Measurements from ENCODE around the gene UPK1A.
"Not testable (repeated sequence)": the region's sequence is repeated elsewhere in the genome, so short reads cannot be mapped to it uniquely, and the experiment has no call there.

The UPK1A gene

DNA sequence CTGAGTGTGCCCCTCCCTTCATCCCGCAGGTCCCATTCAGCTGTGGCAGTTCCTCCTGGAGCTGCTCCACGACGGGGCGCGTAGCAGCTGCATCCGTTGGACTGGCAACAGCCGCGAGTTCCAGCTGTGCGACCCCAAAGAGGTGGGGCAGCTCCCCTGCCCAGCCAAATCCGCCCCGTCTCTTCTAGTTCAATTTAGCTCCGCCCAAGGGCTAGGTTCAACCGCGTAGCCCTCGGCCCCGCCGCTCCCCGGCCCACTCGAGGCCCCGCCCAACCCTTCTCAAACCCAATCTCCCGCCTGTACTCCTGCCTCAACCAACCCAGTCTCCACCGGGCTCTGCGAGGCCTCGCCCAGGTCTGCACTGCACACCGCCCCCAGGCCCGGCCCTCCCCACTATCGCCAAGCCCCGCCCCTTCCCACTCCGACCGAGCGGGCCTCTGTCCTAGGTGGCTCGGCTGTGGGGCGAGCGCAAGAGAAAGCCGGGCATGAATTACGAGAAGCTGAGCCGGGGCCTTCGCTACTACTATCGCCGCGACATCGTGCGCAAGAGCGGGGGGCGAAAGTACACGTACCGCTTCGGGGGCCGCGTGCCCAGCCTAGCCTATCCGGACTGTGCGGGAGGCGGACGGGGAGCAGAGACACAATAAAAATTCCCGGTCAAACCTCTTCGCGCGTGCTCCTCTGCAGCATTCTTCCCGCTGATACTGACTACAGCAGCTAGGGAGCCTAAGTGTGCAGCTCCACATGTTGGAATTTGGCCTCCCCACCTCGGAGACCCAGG is 21.9 kb upstream of the UPK1A start:
- DNase-seq (ENCODE audit: low read depth in 3 of 3): peak; percentile 92 to 98 (median 95)

DNA sequence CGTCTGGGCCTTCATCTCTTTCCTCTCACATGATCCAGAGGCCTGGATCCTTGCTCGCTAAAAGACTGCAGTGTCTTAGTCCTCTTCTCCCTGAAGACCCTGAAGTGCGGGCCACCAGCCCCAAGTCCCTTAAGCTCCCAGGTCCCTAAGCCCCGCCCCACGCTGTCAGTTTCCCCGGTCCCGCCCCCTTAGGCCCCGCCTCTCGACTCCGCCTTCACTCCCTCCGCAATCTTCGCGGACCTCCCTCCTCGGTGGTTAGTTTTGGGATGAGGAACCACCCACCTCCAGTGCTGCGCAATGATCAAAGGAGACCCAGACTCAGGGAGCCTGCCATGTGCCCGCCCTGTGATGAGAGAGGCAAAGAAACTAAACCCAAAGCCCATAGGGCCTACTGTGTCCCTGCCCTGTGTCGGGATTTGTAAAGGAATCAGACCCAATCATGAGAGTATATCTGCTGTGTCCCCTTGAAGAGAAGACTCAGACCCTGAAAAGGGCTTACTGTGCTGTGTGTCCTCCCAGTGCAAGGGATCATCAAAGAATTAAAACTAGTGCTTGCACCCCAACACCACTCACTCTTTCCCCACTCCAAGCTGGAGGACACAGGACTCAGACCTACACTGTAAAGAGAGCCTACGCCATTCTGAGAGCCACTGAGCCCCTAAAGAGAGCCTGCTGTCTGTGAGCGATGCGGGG is 21.2 kb upstream of the UPK1A start:
- peak; percentile 75 to 95 (median 77) for DNase-seq (ENCODE audit: low read depth in 3 of 3)

DNA sequence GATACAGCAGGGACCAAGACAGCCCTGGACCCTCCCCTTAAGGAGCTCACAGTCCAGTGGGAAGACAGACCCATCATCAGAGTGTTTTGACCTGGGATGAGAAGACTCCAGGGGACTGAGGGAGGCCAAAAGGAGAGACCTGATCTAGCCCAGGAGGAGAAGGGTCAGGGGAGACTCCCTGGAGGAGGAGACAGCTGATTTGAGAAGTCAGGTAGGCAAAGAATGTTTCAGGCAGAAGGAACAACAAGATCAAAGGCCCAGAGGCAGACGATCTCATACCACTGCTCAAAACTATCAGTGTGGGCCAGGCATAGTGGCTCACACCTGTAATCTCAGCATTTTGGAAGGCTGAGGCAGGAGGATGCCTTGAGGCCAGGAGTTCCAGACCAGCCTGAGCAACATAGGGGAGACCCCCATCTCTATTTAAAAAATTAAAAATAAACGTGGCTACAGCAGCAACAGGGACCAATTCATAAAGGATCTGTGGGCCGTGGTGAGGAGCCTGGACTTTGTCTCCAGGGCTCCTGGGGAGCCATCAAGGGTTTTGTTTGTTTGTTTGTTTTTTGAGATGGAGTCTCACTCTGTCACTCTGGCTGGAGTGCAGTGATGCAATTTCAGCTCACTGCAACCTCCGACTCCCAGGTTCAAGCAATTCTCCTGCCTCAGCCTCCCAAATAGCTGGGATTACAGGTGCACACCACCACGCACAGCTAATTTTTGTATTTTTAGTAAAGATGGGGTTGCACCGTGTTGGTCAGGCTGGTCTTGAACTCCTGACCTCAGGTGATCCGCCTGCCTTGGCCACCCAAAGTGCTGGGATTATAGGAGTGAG is 20.4 kb upstream of the UPK1A start:
- no peak for DNase-seq (ENCODE audit: low read depth in 3 of 3)

DNA sequence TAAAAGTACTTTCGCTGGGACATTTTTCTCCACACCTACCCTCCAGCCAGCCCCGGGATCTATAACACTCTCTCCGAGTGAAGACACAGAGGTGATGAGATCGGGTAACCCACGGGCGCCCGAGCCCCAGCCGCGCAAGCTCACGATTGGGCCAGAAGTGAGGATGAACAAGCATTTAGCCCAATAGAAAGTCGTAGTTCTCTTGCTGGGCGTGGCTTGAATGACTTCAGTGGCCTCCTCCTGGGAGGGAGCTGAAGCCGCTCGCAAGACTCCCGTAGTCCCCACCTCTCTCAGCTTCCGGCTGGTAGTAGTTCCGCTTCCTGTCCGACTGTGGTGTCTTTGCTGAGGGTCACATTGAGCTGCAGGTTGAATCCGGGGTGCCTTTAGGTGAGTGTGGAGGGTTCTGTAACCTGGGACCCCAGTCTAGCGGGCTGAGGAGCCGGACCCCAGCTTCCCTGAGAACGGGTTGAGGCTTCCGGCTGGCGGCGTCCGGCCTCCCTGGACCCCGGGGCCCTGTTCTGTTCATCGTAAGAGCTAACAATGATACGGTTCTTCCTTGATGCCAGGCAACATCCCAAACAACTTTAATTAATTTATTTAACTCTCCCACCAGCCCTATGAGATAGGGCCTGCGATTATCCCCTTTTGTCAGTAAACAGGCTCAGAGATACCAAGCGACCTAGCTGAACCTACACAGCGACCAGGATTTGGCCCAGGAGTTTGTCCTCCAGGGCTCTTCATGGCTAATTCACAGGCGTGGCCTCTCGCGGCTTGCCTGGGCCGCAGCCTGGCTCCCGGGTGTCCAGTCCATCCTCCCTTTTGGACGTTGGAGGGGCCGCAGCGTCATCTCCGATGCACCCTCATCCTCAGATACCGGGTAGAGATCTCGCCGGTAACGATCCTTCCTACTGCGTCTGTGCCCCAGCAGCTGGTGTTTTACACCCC is 18.0 kb upstream of the UPK1A start, which contains the start of gene COX6B1:
TSS of gene COX6B1 (plus strand) at position 307 of the 945 bp plus-strand sequence. CDS start 2,921 bp downstream, outside the sequence.
- peak; percentile 84 to 92 (median 89) for DNase-seq (ENCODE audit: low read depth in 3 of 3)

DNA sequence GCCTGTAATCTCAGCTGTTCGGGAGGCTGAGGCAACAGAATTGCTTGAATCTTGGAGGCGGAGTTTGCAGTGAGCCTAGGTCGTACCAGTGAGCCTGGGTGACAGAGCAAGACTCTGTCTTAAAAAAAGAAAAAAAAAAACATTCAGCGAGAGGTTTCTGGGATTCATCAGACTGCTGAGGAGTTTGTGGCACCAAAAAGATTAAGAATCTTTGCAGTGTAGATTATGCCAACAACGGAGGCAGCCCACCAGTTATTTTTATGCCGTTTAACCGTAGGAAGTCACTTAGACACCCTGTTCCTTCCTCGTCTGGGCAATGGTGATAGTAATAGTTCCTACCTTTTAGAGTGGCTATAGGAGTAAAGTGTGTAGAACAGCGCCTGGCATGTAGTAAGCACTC is 15.7 kb upstream of the UPK1A start:
- no peak for DNase-seq (ENCODE audit: low read depth in 3 of 3)

DNA sequence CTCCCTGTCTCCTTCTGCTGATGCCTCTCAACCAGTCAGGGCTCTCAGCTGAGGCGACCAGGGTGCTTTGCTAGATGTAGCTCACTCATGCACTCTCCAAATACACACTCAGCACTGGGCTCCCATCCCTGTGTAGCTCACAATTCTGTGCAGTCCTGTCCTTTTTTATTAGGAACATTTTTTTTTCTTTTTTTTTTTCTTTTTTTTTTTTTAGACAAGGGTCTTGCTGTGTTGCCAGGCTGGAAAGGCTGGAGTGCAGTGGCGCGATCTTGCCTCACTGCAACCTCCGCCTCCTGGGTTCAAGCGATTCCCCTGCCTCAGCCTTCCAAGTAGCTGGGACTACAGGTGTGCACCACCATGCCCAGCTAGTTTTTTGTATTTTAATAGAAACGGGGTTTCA is 11.5 kb upstream of the UPK1A start:
- DNase-seq (ENCODE audit: low read depth in 3 of 3): not testable (repeated sequence)

DNA sequence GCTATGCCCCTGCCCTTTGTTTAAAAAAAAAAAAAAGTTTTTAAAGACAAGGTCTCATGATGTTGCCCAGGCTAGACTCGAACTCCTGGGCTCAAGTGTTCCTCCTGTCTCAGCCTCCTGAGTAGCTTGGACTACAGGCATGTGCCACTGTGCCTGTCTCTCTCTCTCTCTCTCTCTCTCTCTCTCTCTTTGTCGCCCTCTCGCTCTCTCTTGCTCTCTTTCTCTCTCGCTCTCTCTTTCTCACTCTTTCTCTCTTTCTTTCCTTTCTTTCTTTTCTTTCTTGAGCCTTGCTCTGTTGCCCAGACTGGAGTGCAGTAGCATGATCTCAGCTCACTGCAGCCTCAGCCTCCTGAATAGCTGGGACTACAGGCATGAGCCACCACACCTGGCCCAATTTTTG is 10.7 kb upstream of the UPK1A start:
- no peak for DNase-seq (ENCODE audit: low read depth in 3 of 3)

DNA sequence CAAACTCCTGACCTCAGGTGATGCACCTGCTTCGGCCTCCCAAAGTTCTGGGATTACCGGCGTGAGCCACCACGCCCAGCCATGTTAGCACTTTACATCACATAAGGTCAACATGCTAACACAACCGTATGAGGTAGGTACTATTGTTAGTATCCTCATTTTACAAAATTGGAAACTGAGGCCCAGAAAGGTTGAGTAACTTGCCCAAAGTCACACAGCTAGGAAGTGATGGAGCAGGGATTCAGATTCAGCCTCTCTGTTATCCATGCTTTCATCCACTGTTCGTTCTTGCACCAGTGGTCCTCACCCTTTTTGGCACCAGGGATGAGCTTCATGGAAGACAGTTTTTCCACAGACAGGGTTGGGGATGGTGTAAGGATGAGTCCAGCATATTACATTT is 9.6 kb upstream of the UPK1A start:
- no peak for DNase-seq (ENCODE audit: low read depth in 3 of 3)

DNA sequence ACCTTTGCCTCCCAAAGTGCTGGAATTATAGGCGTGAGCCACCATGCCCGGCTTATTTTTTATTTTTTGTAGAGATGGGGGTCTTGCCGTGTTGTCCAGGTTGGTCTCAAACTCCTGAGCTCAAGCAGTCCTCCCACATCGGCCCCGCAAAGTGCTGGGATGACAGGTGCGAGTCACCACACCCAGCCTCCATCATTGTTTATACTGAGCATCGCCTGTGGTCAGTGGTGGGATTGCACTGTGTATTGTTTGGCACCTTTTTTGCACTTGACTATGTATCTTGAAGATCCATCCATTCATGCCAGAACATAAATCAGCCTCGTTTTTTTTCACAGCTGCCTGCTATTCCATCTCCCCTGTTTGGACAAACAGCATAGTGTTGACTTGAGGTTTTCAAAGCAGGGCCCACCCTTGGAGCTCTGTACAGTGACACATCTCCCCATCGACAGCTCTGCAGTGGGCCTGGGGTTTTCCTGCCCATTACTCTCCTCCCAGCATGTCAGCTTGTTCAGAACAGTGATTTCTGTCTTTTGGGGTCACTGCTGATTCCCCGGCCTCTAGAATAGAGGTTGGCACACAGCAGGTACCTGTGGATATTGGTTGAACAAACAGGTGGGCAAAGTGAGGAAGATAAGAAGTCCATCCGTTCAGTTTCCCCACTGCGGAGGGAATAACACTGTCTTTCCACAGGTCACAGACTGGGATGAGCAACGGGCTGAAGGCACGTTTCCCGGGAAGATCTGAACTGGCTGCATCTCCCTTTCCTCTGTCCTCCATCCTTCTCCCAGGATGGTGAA is 8.2 kb upstream of the UPK1A start:
- DNase-seq (ENCODE audit: low read depth in 3 of 3): no peak

DNA sequence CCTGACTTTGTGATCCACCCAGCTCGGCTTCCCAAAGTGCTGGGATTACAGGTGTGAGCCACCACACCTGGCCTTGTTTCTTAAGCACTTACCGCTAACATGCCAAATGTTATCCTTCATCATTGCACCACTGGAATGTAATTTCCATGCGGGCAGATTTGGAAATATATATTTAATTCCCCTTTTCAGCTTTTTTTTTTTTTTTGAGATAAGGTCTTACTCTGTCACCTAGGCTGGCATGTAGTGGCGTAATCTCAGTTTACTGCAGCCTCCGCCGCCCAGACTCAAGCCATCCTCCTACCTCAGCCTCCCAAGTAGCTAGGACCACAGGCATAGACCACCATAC is 4.3 kb upstream of the UPK1A start:
- DNase-seq (ENCODE audit: low read depth in 3 of 3): no peak

DNA sequence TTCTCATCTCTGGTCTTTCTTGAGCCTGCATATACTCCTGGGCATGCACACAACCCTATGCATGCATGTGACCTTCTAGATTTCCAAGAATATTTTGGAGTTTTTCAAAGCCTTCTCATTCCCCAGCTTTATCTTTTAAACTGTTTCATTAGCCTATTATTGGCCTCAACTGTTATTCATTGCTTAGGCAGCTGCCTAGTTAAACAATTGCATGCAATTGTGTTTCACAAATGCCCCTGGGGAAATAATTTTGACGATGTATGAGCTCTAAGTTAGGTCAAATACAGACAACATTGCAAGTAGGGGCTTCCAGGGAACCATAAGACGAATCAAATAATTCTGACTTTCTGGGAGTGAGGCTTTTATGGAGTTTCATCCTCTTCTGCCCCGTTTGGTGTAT is 2.3 kb upstream of the UPK1A start:
- no peak for DNase-seq (ENCODE audit: low read depth in 3 of 3)

DNA sequence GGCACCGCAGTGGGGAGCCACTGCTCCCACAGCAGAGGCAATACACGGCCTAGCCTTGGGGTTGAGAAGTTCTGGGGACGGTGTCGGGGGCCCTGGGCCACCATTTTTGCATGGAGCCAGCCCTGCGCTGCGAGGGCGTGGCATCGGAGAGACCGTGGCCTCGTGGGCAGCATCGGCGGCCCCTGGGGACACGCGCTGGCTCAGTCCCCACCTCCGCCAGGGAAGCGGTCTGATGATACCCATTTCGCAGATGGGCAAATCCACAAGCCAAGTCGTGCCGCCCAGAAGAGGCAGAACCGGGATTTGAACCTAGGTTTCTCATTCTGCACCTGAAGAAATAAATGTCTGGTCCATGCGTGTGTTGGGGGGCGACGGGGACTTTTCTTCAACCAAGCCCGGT is 1.2 kb upstream of the UPK1A start:
- DNase-seq (ENCODE audit: low read depth in 3 of 3): no peak

DNA sequence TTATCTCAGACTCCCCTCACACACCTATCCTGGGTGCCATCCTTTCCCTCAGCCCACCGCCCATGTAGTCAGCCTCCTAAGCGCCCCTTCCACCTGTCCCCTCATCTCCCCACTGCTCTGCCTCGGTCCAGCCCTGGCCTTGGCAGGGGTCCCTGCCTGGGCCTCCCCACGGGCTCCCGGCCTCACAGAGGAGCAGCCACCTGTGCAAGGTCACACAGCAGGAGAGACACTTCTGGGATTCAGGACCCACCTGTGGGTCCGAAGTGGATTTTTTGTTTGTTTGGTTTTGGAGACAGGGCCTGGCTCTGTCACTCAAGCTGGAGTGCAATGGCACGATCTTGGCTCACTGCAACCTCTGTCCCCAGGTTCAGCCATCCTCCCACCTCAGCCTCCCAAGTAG is 713 bp upstream of the UPK1A start:
- DNase-seq (ENCODE audit: low read depth in 3 of 3): no peak

DNA sequence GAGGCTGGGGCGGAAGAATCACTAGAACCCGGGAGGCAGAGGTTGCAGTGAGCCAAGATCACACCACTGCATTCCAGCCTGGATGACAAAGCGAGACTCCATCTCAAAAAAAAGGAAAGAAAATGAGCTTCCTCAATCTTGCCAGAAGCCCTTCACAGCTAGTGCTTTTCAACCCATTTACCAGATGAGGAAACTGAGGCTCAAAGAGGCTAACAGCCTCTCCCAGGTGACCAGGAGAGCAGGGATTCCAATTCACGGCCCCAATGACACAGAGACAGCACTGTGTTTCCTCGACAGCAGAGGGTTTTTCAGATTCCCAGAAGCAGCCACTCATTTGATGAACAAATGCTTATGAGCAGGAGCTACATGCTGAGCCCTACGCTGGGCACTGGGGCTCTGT is 3.2 kb downstream of the UPK1A start:
- DNase-seq (ENCODE audit: low read depth in 3 of 3): no peak

DNA sequence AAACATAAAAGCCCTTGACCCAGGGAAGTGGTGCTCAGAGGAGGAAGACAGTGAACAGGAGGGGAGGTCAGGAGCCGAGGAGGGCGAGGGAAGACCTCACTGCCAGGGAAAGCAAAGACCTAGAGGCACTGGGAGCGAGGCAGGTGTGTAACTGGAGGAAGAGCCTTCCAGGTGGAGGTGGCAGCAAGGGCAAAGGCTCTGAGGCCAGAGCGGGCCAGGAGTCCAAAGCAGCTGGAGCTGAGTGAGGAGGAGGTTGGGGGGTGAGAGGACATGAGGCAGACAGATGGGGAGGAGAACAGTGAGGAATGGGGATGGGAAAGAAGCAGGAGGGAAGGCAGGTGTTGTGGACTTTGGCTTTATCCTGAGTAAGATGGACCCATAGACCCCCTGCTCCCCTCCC is 3.7 kb downstream of the UPK1A start:
- no peak for DNase-seq (ENCODE audit: low read depth in 3 of 3)

DNA sequence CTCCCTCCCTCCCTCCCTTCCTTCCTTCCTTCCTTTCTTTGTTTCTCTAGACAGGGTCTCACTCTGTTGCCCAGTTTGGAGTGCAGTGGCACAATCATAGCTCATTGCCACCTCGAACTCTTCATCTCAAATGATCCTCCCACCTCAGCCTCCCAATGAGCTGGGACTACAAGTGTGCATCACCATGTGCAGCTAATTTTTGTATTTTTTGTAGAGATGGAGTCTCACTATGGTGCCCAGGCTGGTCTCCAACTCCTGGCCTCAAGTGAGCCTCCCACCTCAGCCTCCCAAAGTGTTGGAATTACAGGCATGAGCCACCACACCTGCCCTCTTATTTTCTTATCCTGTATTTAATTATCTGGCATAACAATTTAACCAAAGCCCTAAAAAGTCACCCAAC is 4.4 kb downstream of the UPK1A start:
- no peak for DNase-seq (ENCODE audit: low read depth in 3 of 3)

DNA sequence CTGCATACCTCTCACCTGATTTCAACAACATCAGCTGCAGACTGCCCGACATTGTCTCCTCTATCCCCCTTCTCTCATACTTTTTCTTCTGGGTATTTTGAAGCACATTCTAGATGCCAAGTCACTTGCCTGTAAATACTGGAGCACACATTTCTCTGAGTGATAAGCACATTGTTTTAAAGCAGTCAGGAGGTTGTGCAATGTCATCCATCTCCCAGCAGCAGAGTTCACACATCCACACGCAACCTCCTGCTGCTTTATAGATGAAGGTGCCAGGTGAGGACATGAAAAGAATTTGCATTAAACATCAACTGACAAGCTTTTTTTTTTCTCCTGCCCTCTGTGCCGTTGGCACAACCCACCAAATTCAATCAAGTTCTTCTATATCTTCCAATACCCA is 5.5 kb downstream of the UPK1A start:
- no peak for DNase-seq (ENCODE audit: low read depth in 3 of 3)

DNA sequence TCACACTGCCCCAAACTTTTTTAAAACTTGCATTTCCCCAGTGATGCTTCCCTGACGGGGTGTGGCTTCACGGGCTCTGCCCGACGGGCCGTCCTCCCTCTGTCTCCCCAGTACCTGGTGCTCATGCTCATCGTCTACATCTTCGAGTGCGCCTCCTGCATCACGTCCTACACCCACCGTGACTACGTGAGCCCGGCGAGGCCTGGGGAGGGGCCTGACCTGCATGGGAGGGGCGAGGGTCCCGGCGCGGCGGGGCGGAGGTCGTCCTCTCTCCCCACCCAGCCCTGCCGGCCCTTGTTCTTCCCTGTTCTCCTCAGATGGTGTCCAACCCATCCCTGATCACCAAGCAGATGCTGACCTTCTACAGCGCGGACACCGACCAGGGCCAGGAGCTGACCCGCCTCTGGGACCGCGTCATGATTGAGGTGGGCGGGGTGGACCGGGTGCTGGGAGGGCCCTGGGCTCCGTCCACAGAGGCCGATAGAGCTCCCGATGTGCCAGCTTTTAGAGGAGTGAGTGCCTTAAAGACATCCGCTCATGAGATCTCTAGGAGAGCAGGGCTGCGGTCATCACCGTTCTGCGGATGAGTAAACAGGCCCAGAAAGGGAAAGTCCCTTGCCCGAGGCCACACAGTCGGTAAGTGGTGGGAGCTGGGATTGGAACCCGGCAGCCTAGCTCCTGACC is 6.9 kb downstream of the UPK1A start:
- DNase-seq (ENCODE audit: low read depth in 3 of 3): peak; percentile 23 to 44 (median 36)

DNA sequence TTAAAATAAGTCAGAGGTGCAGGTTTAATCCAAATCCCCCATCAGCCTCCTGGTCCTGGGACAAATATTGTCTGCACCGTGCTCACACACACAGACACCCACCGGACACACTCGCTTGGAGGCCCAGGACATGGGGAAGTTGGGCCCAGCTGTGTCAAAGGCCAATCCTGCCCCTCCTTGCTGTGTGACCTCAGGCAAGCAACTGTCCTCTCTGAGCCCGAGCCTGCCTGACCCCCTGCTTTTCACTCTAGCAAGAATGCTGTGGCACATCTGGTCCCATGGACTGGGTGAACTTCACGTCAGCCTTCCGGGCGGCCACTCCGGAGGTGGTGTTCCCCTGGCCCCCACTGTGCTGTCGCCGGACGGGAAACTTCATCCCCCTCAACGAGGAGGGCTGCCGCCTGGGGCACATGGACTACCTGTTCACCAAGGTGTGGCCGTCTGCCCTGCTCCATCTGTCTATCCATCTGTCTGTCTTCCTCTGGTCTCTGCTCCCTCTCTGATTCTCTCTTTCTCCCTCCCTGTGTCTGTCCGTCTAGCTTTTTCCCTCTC is 9.3 kb downstream of the UPK1A start:
- no peak for DNase-seq (ENCODE audit: low read depth in 3 of 3)

DNA sequence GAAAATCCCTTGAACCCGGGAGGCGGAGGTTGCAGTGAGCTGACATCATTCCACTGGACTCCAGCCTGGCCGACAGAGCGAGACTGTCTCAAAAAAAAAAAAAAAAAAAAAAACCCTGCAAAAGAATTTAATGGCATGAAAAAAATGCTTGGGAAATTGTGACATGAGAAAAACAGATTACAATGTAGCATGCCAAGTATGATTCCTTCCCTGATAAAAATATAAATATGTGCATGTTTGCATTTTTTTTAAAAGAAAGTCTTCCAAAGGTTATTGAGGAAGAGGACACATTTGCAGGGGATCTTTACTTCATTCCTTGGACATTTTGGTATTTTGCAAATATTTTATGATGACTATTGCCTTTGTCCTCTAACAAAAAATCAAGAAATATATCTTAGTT is 23.5 kb downstream of the UPK1A start:
- no peak for DNase-seq (ENCODE audit: low read depth in 3 of 3)

Measured in stimulated activated CD4-positive, alpha-beta T cell treated with anti-CD3 and anti-CD28 coated beads, TNF-alpha, amount 100 ng/mL, for 48 hours (primary cell).